HG03066 (cell line): ENCODE measurements around the gene SCYL3.
"Not testable (repeated sequence)": the region's sequence is repeated elsewhere in the genome, so short reads cannot be mapped to it uniquely, and the experiment has no call there.

Experiments
- ATAC-seq: cut with Tn5 transposase; IDR thresholded peaks from one replicate; pipeline ENCODE4 v1.9.1; 2021; ENCODE audit warnings: low read depth; ENCODE audit not compliant: unreplicated experiment

SCYL3 gene, protein sequence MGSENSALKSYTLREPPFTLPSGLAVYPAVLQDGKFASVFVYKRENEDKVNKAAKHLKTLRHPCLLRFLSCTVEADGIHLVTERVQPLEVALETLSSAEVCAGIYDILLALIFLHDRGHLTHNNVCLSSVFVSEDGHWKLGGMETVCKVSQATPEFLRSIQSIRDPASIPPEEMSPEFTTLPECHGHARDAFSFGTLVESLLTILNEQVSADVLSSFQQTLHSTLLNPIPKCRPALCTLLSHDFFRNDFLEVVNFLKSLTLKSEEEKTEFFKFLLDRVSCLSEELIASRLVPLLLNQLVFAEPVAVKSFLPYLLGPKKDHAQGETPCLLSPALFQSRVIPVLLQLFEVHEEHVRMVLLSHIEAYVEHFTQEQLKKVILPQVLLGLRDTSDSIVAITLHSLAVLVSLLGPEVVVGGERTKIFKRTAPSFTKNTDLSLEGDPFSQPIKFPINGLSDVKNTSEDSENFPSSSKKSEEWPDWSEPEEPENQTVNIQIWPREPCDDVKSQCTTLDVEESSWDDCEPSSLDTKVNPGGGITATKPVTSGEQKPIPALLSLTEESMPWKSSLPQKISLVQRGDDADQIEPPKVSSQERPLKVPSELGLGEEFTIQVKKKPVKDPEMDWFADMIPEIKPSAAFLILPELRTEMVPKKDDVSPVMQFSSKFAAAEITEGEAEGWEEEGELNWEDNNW

DNA sequence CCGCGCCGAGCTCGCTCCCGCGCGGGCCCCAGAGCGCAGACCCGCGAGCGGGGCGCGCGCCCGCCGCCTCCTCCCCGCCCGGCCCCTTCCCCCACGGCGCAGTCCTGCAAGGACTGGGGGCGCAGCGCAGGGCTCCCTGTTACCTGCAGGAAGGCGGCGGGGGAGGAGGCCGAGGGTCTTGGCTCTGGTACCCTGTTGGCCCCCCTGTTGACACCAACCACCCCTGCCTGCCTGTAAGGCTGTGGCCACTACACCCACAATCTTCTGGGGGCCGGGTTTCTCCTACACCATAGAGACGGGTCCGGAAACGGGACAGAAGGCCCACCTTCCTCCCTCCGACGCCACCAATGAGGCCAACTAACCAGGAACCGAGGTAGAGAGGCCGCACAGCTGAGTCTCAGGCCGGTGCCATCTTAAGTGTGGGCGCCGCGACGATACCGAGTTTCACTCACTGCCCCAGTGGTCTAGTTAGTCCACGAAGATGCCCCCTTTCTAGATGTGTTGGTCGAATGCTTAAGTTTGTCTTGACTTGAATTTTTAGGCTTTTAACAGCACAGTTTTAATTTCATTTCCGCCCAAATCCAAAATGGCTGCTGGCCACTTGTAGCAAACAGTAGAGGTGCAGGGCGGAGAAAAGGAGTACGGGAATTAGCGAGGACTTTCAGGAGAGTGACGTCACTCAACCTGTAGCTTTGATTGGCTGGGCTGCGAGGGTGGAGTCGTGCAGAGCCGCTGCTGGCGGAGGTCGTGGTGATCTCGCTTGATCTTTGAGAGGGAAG is at the start of gene SCYL3:
TSS of gene SCYL3 (minus strand) at position 252 of the 779 bp plus-strand sequence. CDS start 5,056 bp downstream, outside the sequence.
- ATAC-seq = peak; percentile 80

DNA sequence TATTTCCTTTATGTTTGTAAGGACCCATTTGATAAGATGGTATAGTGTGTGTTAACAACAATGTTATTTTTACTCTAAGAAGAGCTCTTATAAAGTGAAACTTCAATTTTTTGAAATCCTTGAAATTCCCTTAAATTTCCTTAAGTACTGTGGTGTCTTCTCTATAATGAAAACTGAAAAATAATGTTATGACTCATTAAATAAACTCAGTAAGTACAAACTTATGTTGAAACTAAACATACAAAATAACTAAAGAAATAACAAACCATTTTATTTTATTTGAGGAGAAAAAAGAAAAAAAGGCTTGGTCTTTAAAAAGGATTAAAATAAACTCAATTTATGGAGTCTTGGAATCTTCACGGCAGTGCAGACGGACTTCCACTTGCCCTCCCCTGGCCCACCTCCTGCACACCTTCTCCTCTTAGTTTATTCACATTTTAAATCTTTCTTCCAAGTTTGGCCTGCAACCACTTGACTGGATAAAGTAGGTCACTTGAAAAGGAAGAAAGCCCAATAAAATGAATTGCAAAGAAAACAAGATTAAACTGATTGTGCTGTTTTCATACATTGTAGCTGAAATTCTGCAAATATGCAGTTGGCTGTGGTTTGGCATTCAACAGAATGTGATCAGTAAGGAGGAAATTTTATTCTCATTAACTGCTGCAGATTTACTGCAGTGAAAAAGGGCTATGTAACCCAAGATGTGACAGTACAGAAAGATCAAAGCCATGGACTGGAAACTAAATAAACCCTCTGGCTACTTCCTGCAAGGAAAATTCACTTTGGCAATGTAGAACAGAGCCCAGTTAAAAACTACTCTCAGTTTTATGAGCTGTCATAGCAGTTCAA is 48.5 kb upstream of the SCYL3 start:
- no peak for ATAC-seq

DNA sequence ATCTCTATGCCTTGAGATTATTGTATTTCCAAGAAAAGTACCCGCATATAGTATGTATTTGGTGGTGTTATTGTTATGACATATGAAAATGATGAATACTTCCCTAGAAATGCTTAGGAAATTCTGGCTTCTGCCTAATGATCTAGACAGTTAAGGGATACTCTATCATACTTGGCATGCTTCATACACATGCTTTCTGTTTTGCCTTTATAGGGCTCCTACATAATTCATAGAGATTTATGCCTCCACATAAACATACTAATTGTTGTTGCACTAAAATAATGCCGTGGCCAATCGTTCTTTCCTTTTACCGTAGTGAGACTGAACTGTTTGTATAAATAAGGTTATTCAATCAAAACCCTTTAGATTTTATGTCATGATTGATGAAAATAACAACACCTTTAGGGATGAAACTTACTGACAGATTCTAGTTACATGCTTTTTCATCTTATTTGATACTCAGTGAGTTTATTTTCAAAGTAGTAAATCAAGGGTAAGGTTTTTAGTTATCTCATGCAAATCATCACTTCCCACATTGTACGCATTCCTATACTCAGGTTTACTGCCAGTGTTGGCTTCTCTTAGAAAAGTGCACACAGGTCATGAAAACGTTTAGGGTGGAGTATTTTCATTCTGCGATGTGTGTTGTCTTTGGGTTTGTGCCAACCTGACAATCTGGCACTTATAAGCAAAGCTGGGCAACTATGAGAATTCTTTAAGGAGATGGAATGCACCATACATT is 40.5 kb upstream of the SCYL3 start:
- ATAC-seq = no peak

GRCh38 chr1:169931795-169932231 is 38.1 kb upstream of the SCYL3 start:
- no peak for ATAC-seq

GRCh38 chr1:169929210-169929526 is 35.5 kb upstream of the SCYL3 start:
- no peak for ATAC-seq

GRCh38 chr1:169928438-169929209 is 34.9 kb upstream of the SCYL3 start:
- peak; percentile 65 for ATAC-seq

DNA sequence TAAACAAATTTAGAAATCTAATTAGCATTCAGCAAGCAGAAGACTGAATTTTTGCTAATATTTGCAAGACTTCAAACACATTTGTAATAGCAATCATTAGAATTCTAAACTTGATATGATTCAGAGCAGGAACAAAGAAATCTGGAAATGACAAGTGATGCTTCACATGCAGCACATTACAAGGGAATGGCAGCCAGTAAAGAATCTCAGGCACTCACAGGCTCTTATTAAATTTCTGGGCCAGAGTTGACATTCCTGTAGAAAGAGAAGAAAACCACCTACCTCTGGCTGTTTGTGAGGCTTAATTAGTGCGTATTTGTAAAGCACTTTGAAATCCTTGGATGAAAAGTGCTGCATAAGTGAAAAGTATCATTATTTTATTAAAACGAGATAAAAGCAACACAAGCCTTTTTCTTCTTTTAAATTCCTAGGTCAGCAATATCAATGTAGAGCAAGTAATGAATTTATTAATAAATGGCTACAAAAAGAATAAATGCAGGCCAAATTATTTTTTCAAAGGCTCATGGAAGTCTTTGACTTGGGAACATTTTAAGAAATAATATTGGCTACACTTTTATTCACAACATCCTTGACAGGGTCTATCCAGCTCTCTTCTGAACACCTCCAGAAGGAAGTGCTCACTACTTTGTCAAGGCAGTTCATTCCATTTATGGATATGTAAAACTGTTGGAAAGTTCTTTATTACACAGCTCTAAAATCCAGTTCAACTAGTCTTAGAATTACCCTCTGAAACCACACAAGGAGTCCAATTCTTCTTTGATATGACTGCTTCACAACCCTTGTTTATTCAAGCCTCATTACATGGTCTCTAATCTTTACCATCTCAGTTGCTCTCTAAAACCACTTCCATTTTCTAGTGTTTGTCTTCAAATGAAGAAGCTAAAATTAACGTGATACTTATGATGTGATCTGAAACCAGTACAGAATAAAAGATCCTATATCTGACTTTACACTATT is 32.1 kb upstream of the SCYL3 start:
- ATAC-seq = no peak

DNA sequence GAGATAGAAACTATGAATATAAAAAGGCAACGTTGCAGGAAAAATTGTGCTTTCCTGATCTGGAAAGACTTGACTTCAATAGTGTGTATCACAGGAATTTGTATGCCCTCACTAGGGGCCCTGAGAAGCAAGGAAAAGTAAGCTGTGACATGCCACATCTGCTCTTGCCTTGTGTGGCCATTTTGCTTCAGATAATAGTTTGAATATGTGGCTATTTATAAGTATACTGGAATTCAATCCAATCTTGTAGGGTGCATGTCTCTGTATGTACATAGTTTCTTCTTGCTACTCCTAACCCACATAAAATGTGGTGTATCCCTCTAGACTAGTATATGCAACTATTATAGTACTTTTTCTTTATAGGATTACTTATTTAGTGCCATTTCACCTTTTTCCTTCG is 31.1 kb upstream of the SCYL3 start:
- ATAC-seq = no peak

- no peak for ATAC-seq
Observed at GRCh38 chr1:169924063-169924462, 30.4 kb upstream of the SCYL3 start.

GRCh38 chr1:169921080-169921479 is 27.4 kb upstream of the SCYL3 start:
- no peak for ATAC-seq

DNA sequence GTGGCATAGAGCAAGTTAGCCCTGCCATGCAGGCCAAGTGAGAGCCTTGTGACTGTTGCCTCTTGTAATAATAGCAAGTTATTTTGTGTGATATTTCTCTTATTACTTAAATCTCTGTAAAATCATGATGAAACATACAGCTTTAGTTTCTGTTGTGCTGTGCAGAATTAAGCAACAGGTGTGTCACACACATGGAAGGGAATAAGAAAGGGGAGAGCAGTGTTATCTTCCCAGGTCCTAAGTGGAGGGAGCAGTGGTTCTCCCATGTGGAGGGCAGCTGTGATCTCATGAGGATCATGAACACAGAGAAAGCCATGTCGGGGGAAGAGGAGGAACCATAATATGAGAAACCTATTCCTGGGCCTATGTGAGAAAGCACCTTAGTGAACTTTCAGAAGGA is 25.2 kb upstream of the SCYL3 start:
- no peak for ATAC-seq

DNA sequence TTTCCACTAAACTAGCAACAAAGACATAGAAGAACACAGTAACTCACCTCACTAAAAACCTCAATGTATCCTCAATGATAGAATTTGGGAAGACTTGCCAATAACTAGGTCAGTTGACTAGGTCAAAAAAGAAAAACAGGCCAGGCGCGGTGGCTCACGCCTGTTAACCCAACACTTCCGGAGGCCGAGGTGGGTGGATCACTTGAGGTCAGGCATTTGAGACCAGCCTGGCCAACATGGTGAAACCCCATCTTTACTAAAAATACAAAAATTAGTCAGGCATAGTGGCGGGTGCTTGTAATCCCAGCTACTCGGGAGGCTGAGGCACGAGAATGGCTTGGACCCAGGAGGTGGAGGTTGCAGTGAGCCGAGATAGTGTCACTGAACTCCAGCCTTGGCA is 24.5 kb upstream of the SCYL3 start:
- not testable (repeated sequence) for ATAC-seq

DNA sequence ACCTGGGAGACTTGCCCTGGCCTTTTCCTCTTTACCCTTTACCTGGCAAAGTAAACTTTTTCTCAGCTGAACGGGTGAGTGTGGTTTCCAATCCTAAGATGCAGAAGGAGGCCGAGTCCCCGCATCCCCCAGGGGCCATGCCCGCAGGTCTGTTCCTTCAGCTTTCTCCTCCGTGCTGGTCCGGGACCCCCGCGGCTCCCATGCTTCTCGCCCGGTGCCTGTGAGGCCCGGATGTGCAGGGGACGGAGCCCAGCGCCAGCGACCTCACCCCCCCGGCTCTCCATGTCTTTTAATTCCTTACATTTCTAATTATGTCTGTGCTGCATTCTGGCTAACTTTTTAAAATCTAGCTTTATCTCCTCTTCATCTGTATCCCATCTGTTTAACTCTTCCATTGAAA is 21.5 kb upstream of the SCYL3 start:
- ATAC-seq = no peak

- ATAC-seq = no peak
Observed at GRCh38 chr1:169914531-169914930, 20.8 kb upstream of the SCYL3 start.

GRCh38 chr1:169909499-169909898 is 15.8 kb upstream of the SCYL3 start:
- ATAC-seq = no peak

DNA sequence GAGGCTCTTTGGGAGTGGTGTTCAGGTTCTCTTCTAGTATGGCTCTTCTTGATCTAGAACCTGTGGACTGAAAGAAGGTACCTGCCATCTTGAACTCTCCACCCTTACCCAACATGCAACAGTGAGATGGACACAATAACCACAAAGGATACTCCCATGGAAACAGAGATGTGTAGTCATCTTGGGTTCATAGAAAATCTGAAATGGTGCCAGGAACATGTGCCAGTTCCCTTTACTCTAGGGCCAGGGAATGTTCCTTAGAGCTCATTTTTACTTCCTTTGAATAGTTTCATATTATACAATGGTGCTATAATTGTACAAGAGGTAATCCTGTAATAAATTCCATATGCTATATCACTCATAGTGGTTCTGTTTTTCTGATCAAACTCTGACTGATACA is 13.2 kb upstream of the SCYL3 start:
- ATAC-seq = no peak

GRCh38 chr1:169904834-169905233 is 11.1 kb upstream of the SCYL3 start:
- ATAC-seq = no peak

GRCh38 chr1:169902751-169903150 is 9.1 kb upstream of the SCYL3 start:
- no peak for ATAC-seq
